Spleen (tissue), 11 donors: ENCODE measurements around the gene SPRY1. TPM values are rescaled to one million over a fixed set of nuclear protein-coding genes. Genes with fewer than 3 reads are reported as not detected.

Source experiments
- DNase-seq: peaks from one replicate; pipeline ENCODE4 v3.0.0-alpha.2; 2020
- H3K27ac ChIP-seq, 8 donors: fragments of 200-600 bp; sonication (generic) in 7 of 8; 1 replicate in 4 of 8; 2 replicates in 4 of 8; pipeline versions ENCODE4 v1.5.0 to v1.8.0; 2016 to 2021; ENCODE audit warnings: inconsistent platforms in 4 of 8, mild to moderate bottlenecking in 4 of 8, moderate library complexity in 1 of 8
- H3K27me3 ChIP-seq, 7 donors: fragments of 200-600 bp; sonication (generic) in 6 of 7; replicated peaks in 1 of 7; 1 replicate in 4 of 7; 2 replicates in 3 of 7; pipeline versions ENCODE4 v1.5.0 to v1.8.0; 2016 to 2021; ENCODE audit warnings: inconsistent platforms in 3 of 7, mild to moderate bottlenecking in 1 of 7
- H3K36me3 ChIP-seq, 6 donors: fragments of 200-600 bp; sonication (generic) in 5 of 6; 1 replicate in 4 of 6; 2 replicates in 2 of 6; pipeline versions ENCODE4 v1.5.0 to v1.8.0; 2016 to 2021; ENCODE audit warnings: inconsistent platforms in 2 of 6
- H3K4me1 ChIP-seq, 6 donors: fragments of 200-600 bp; sonication (generic) in 5 of 6; 1 replicate in 3 of 6; 2 replicates in 3 of 6; pipeline versions ENCODE4 v1.5.0 to v1.8.0; 2016 to 2021; ENCODE audit warnings: inconsistent platforms in 3 of 6
- H3K4me3 ChIP-seq, 8 donors: fragments of 200-600 bp; sonication (generic) in 7 of 8; 1 replicate in 4 of 8; 2 replicates in 4 of 8; pipeline versions ENCODE4 v1.5.0 to v1.8.0; 2016 to 2021; ENCODE audit warnings: inconsistent platforms in 4 of 8, mild to moderate bottlenecking in 4 of 8, moderate library complexity in 2 of 8
- H3K9me3 ChIP-seq, 8 donors: fragments of 200-600 bp; sonication (generic) in 7 of 8; 1 replicate in 4 of 8; 2 replicates in 4 of 8; pipeline versions ENCODE4 v1.5.0 to v1.8.0; 2016 to 2021; ENCODE audit warnings: inconsistent platforms in 4 of 8
- CTCF ChIP-seq, 11 experiments: fragments of 200-600 bp in 7 of 11; fragments of 450-650 bp in 4 of 11; sonication (generic) in 4 of 11; IDR thresholded peaks in 8 of 11; conservative IDR thresholded peaks in 3 of 11; 1 replicate in 7 of 11; 2 replicates in 4 of 11; pipeline versions ENCODE4 v1.4.0 to v1.8.0; 2016 to 2021; ENCODE audit warnings: antibody characterized with exemption in 11 of 11, inconsistent platforms in 4 of 11, mild to moderate bottlenecking in 1 of 11
- POLR2A ChIP-seq, 3 donors: fragments of 450-650 bp; IDR thresholded peaks; one replicate each; pipeline ENCODE4 v1.5.1; 2017; ENCODE audit warnings: antibody characterized with exemption in 3 of 3, mild to moderate bottlenecking in 1 of 3
- POLR2AphosphoS5 ChIP-seq, 3 donors: sonication (generic); formaldehyde crosslinking; IDR thresholded peaks; one replicate each; pipeline ENCODE4 v1.5.1; 2017; ENCODE audit warnings: antibody characterized with exemption in 3 of 3
- WGBS, 5 donors: extraction: QIAGEN DNeasy Blood & Tissue Kit in 3 of 5; methylation state at CpG; one replicate each; pipeline versions ENCODE4 v1.1.5 to v1.1.7; 2013 to 2018; 5-methylcytosine and 5-hydroxymethylcytosine counted together
- intact Hi-C: fragments of 100-400 bp; cut with DNase I; formaldehyde crosslinking; loops from one replicate; pipeline ENCODE4 v1.15.0; 2023; ENCODE audit warnings: low total_unique reads
- polyA plus RNA-seq, 3 donors: library from polyadenylated mRNA; stranded (reverse); fragments of 200-250 nt; gene quantifications; one replicate each; pipeline ENCODE4 v1.2.1, GENCODE V29; 2013
- total RNA-seq, 7 donors: library from RNA; depleted of rRNA in 3 of 7; stranded (reverse); fragments of >200 nt in 3 of 7; fragmentation: NEBNext Ultra II Directional in 4 of 7; extraction: Animal tissue kit (Norgen Biotek cat#: 25700) in 4 of 7; gene quantifications; one replicate each; pipeline versions ENCODE4 v1.1.0 to v1.2.1, GENCODE V29; 2016 to 2021
- donor health status: healthy with polysubstance abuse.
- donor health status: DM: no; HTN: no; CAD: no; lungs with moderate emphysema.
- donor health status: DM: no; HTN: no; CAD: no.
- donor health status: Bipolar disorder and iron deficiency.
- donor health status: healthy.
- donor health status: DM: no; HTN: no; CAD: no.
- donor health status: DM: yes; HTN: yes; CAD: no.

SPRY1 gene
- total and polyA plus RNA-seq, 10 donors: 7.2 to 71.3 (median 30.6) TPM

- TF ChIP-seq POLR2A (IDR thresholded peaks at IDR 0.05): no peak
- no peak for TF ChIP-seq CTCF (IDR thresholded peaks at IDR 0.05 in 8 of 11, conservative IDR thresholded peaks at IDR 0.05 in 3 of 11)
- TF ChIP-seq POLR2AphosphoS5 (IDR thresholded peaks at IDR 0.05): no peak
- peaks cover 0 to 7% (median 0%) of the 10 kb centered on the region in 6 donors for H3K4me1 ChIP-seq
- intact Hi-C loops: no loop called here
- no peaks in the 10 kb centered on the region for H3K36me3 ChIP-seq
- H3K27ac ChIP-seq: no peak overlapping the region
- no peak for DNase-seq
- no peaks in the 10 kb centered on the region for H3K9me3 ChIP-seq
- no peak overlapping the region for H3K4me3 ChIP-seq
- no peaks in the 10 kb centered on the region for H3K27me3 ChIP-seq
- WGBS, 5 donors: 33 to 43% (median 39%) methylated on average over 6 of the region's 6 CpGs
These were observed 44.2 kb upstream of the SPRY1 start for GRCh38 chr4:123352240-123352945.

GRCh38 chr4:123352966-123353365, 43.6 kb upstream of the SPRY1 start:
- intact Hi-C loops: no loop called here
- Histone ChIP-seq H3K27me3 (no peaks in the 10 kb centered on the region), H3K9me3 (no peaks in the 10 kb centered on the region), H3K36me3 (no peaks in the 10 kb centered on the region), H3K4me3 (no peak overlapping the region), H3K4me1 (peaks cover 0 to 7% (median 0%) of the 10 kb centered on the region in 6 donors), H3K27ac (no peak overlapping the region)
- TF ChIP-seq CTCF (IDR thresholded peaks at IDR 0.05 in 8 of 11, conservative IDR thresholded peaks at IDR 0.05 in 3 of 11) (no peak), POLR2A (IDR thresholded peaks at IDR 0.05) (no peak), POLR2AphosphoS5 (IDR thresholded peaks at IDR 0.05) (no peak)
- DNase-seq: no peak
- WGBS, 5 donors: 76 to 89% (median 87%) methylated on average over 1 of the region's 1 CpG

GRCh38 chr4:123353656-123354055, 42.9 kb upstream of the SPRY1 start:
- intact Hi-C loops: no loop called here

More at GRCh38 chr4:123353656-123354055, 42.9 kb upstream of the SPRY1 start:
- no peak for DNase-seq
- H3K4me1 ChIP-seq: peaks cover 0 to 7% (median 0%) of the 10 kb centered on the region in 6 donors
- H3K27ac ChIP-seq: no peak overlapping the region
- no peaks in the 10 kb centered on the region for H3K36me3 ChIP-seq
- no peak overlapping the region for H3K4me3 ChIP-seq
- no peaks in the 10 kb centered on the region for H3K9me3 ChIP-seq
- H3K27me3 ChIP-seq: no peaks in the 10 kb centered on the region
- 77 to 88% (median 83%) methylated on average over 6 of the region's 6 CpGs for WGBS, 5 donors
- TF ChIP-seq POLR2AphosphoS5 (IDR thresholded peaks at IDR 0.05) (no peak), POLR2A (IDR thresholded peaks at IDR 0.05) (no peak), CTCF (IDR thresholded peaks at IDR 0.05 in 8 of 11, conservative IDR thresholded peaks at IDR 0.05 in 3 of 11) (no peak)
